ENCODE measurements around the gene FIGLA. TPM values are rescaled to one million over a fixed set of nuclear protein-coding genes. Genes with fewer than 3 reads are reported as not detected.

FIGLA gene
- total RNA-seq, 1 experiment from 2014 or later: not detected

DNA sequence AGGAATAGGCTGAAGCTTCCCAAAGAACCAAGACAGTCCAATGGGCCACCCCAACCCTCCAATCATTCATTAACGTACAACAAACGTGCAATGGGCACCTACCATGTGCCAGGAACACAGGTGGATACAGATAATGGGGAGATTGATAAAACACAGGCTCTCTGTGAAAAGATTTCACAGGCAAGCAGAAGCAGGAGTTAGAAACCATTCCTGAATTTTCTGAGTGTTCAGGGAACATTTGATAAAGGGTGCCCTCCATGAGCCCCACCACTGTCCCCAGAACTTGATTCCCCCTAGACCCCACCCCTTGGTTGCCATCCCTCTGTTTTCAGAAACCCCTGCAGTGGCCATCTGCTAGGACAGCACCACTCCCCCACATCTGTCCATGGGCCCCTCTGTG, 43.7 kb upstream of the FIGLA start:
- H3K4me1 Mint-ChIP-seq (ENCODE audit: low read depth, unreplicated experiment): no peaks in the 10 kb centered on the region
- intact Hi-C loops (cut with micrococcal nuclease; ENCODE audit: unreplicated experiment): no loop called here
- no peaks in the 10 kb centered on the region for H3K36me3 Mint-ChIP-seq (ENCODE audit: insufficient read depth, unreplicated experiment)
- BruUV-seq (replicated peaks): no TSS peak
- DNase-seq: no peak
- H3K4me3 Mint-ChIP-seq (ENCODE audit: low read depth, unreplicated experiment): no peak overlapping the region
- no peak for TF ChIP-seq CTCF (IDR thresholded peaks at IDR 0.05; ENCODE audit: unreplicated experiment)
- H3K27ac Mint-ChIP-seq (ENCODE audit: unreplicated experiment): no peak overlapping the region
- H3K9me3 Mint-ChIP-seq (ENCODE audit: low read depth, unreplicated experiment): no peaks in the 10 kb centered on the region
- CTCF ChIA-PET: no interaction called here
- H3K27me3 Mint-ChIP-seq (ENCODE audit: unreplicated experiment): peaks cover 98% of the 10 kb centered on the region

GRCh38 chr2:70833246-70833645, 42.8 kb upstream of the FIGLA start:
- BruUV-seq (replicated peaks): no TSS peak
- no peaks in the 10 kb centered on the region for H3K4me1 Mint-ChIP-seq (ENCODE audit: low read depth, unreplicated experiment)
- CTCF ChIA-PET: no interaction called here
- intact Hi-C loops (cut with micrococcal nuclease; ENCODE audit: unreplicated experiment): no loop called here
- no peak for DNase-seq
- peaks cover 98% of the 10 kb centered on the region for H3K27me3 Mint-ChIP-seq (ENCODE audit: unreplicated experiment)
- H3K27ac Mint-ChIP-seq (ENCODE audit: unreplicated experiment): no peak overlapping the region
- no peak for TF ChIP-seq CTCF (IDR thresholded peaks at IDR 0.05; ENCODE audit: unreplicated experiment)
- H3K9me3 Mint-ChIP-seq (ENCODE audit: low read depth, unreplicated experiment): no peaks in the 10 kb centered on the region
- no peaks in the 10 kb centered on the region for H3K36me3 Mint-ChIP-seq (ENCODE audit: insufficient read depth, unreplicated experiment)
- no peak overlapping the region for H3K4me3 Mint-ChIP-seq (ENCODE audit: low read depth, unreplicated experiment)

GRCh38 chr2:70832386-70832785, 41.9 kb upstream of the FIGLA start:
- intact Hi-C loops (cut with micrococcal nuclease; ENCODE audit: unreplicated experiment): no loop called here
- no peak overlapping the region for H3K27ac Mint-ChIP-seq (ENCODE audit: unreplicated experiment)
- no peak overlapping the region for H3K4me3 Mint-ChIP-seq (ENCODE audit: low read depth, unreplicated experiment)
- no peak for DNase-seq
- no peaks in the 10 kb centered on the region for H3K36me3 Mint-ChIP-seq (ENCODE audit: insufficient read depth, unreplicated experiment)
- no TSS peak for BruUV-seq (replicated peaks)
- H3K9me3 Mint-ChIP-seq (ENCODE audit: low read depth, unreplicated experiment): no peaks in the 10 kb centered on the region
- CTCF ChIA-PET: no interaction called here
- H3K4me1 Mint-ChIP-seq (ENCODE audit: low read depth, unreplicated experiment): no peaks in the 10 kb centered on the region
- H3K27me3 Mint-ChIP-seq (ENCODE audit: unreplicated experiment): peaks cover 98% of the 10 kb centered on the region
- no peak for TF ChIP-seq CTCF (IDR thresholded peaks at IDR 0.05; ENCODE audit: unreplicated experiment)

- peaks cover 98% of the 10 kb centered on the region for H3K27me3 Mint-ChIP-seq (ENCODE audit: unreplicated experiment)
- no peak for DNase-seq
- no peaks in the 10 kb centered on the region for H3K4me1 Mint-ChIP-seq (ENCODE audit: low read depth, unreplicated experiment)
- intact Hi-C loops (cut with micrococcal nuclease; ENCODE audit: unreplicated experiment): no loop called here
- no peak overlapping the region for H3K27ac Mint-ChIP-seq (ENCODE audit: unreplicated experiment)
- no peaks in the 10 kb centered on the region for H3K9me3 Mint-ChIP-seq (ENCODE audit: low read depth, unreplicated experiment)
- no TSS peak for BruUV-seq (replicated peaks)
- CTCF ChIA-PET: interaction anchor here (1.1 kb wide), 1 partner anchor 75 kb away, joined by 3 read pairs; no protein-coding TSS in a partner anchor
- no peak overlapping the region for H3K4me3 Mint-ChIP-seq (ENCODE audit: low read depth, unreplicated experiment)
- no peak for TF ChIP-seq CTCF (IDR thresholded peaks at IDR 0.05; ENCODE audit: unreplicated experiment)
- H3K36me3 Mint-ChIP-seq (ENCODE audit: insufficient read depth, unreplicated experiment): no peaks in the 10 kb centered on the region
Observed at GRCh38 chr2:70831861-70832260, 41.4 kb upstream of the FIGLA start.

Measured in Calu3 (cell line).